ES-I3 (cell line): ENCODE measurements around the gene NEDD8.

Source experiments
- H3K36me3 ChIP-seq: 2 replicates; pipeline ENCODE4 v1.6.1; 2013; ENCODE audit warnings: mild to moderate bottlenecking, low read length, control low read depth, moderate library complexity; ENCODE audit not compliant: insufficient read depth
- H3K4me1 ChIP-seq: 2 replicates; pipeline ENCODE4 v1.6.1; 2013; ENCODE audit warnings: mild to moderate bottlenecking, control low read depth, low read length; ENCODE audit not compliant: insufficient read depth
- H3K9ac ChIP-seq: 2 replicates; pipeline ENCODE4 v1.6.1; 2013; ENCODE audit warnings: low read depth, mild to moderate bottlenecking, low read length, moderate library complexity
- H3K9me3 ChIP-seq: 2 replicates; pipeline ENCODE4 v1.6.1; 2013; ENCODE audit warnings: mild to moderate bottlenecking, low read length, moderate library complexity; ENCODE audit not compliant: control insufficient read depth, insufficient read depth

Gene NEDD8

GRCh38 chr14:24269910-24270536 lies 37.9 kb upstream of the NEDD8 start:
- Histone ChIP-seq H3K9ac (peak overlapping the region; percentile 77; the same call in 1 of the 2 replicates), H3K4me1 (peaks cover 16% of the 10 kb centered on the region), H3K36me3 (no peaks in the 10 kb centered on the region), H3K9me3 (no peaks in the 10 kb centered on the region)

- Histone ChIP-seq H3K9ac (no peak overlapping the region), H3K4me1 (peaks cover 15% of the 10 kb centered on the region)
These were observed 37.2 kb upstream of the NEDD8 start for GRCh38 chr14:24269368-24269767.

GRCh38 chr14:24268225-24268624 lies 36.1 kb upstream of the NEDD8 start:
- Histone ChIP-seq H3K36me3 (no peaks in the 10 kb centered on the region), H3K9ac (no peak overlapping the region), H3K9me3 (no peaks in the 10 kb centered on the region), H3K4me1 (peaks cover 10% of the 10 kb centered on the region; the same call in 1 of the 2 replicates)

More at GRCh38 chr14:24269368-24269767, 37.2 kb upstream of the NEDD8 start:
- no peaks in the 10 kb centered on the region for H3K9me3 ChIP-seq
- no peaks in the 10 kb centered on the region for H3K36me3 ChIP-seq

GRCh38 chr14:24267516-24267915 lies 35.3 kb upstream of the NEDD8 start:
- Histone ChIP-seq H3K36me3 (no peaks in the 10 kb centered on the region), H3K4me1 (peaks cover 11% of the 10 kb centered on the region; the same call in 1 of the 2 replicates), H3K9me3 (no peaks in the 10 kb centered on the region), H3K9ac (no peak overlapping the region)

- Histone ChIP-seq H3K9me3 (no peaks in the 10 kb centered on the region), H3K4me1 (0 out of 2 replicates have a peak, but pooled peaks cover 6% of the 10 kb centered on the region), H3K36me3 (no peaks in the 10 kb centered on the region), H3K9ac (no peak overlapping the region)
These were observed 34.4 kb upstream of the NEDD8 start for GRCh38 chr14:24266344-24267244.

- no peak overlapping the region for H3K9ac ChIP-seq
- H3K4me1 ChIP-seq: 0 out of 2 replicates have a peak, but pooled peaks cover 6% of the 10 kb centered on the region
- no peaks in the 10 kb centered on the region for H3K36me3 ChIP-seq
- H3K9me3 ChIP-seq: no peaks in the 10 kb centered on the region
These were observed 32.1 kb upstream of the NEDD8 start for GRCh38 chr14:24264298-24264697.

- Histone ChIP-seq H3K9ac (no peak overlapping the region), H3K9me3 (no peaks in the 10 kb centered on the region), H3K36me3 (no peaks in the 10 kb centered on the region)
These were observed 31.7 kb upstream of the NEDD8 start for GRCh38 chr14:24263848-24264247.

GRCh38 chr14:24262821-24263733 lies 30.9 kb upstream of the NEDD8 start, which contains the start of gene TGM1:
TGM1 (minus strand) TSS chr14:24263177; CDS start chr14:24262352, 825 bp downstream.
- H3K36me3 ChIP-seq: no peaks in the 10 kb centered on the region
- no peak within 1 kb of the TSS for H3K9ac ChIP-seq

More at GRCh38 chr14:24263848-24264247, 31.7 kb upstream of the NEDD8 start:
- H3K4me1 ChIP-seq: 0 out of 2 replicates have a peak, but pooled peaks cover 6% of the 10 kb centered on the region

GRCh38 chr14:24261969-24262327 lies 29.8 kb upstream of the NEDD8 start:
- no peaks in the 10 kb centered on the region for H3K36me3 ChIP-seq
- H3K4me1 ChIP-seq: 0 out of 2 replicates have a peak, but pooled peaks cover 6% of the 10 kb centered on the region
- no peak overlapping the region for H3K9ac ChIP-seq
- H3K9me3 ChIP-seq: no peaks in the 10 kb centered on the region

More at GRCh38 chr14:24262821-24263733, 30.9 kb upstream of the NEDD8 start, which contains the start of gene TGM1:
- H3K9me3 ChIP-seq: no peaks in the 10 kb centered on the region
- H3K4me1 ChIP-seq: 0 out of 2 replicates have a peak, but pooled peaks cover 6% of the 10 kb centered on the region

GRCh38 chr14:24261256-24261968 lies 29.2 kb upstream of the NEDD8 start:
- no peak overlapping the region for H3K9ac ChIP-seq
- 0 out of 2 replicates have a peak, but pooled peaks cover 6% of the 10 kb centered on the region for H3K4me1 ChIP-seq
- no peaks in the 10 kb centered on the region for H3K36me3 ChIP-seq
- H3K9me3 ChIP-seq: no peaks in the 10 kb centered on the region

GRCh38 chr14:24260780-24261157 lies 28.6 kb upstream of the NEDD8 start:
- Histone ChIP-seq H3K9ac (no peak overlapping the region), H3K4me1 (0 out of 2 replicates have a peak, but pooled peaks cover 6% of the 10 kb centered on the region), H3K36me3 (no peaks in the 10 kb centered on the region), H3K9me3 (no peaks in the 10 kb centered on the region)

- H3K4me1 ChIP-seq: 0 out of 2 replicates have a peak, but pooled peaks cover 6% of the 10 kb centered on the region
- H3K36me3 ChIP-seq: no peaks in the 10 kb centered on the region
- H3K9me3 ChIP-seq: no peaks in the 10 kb centered on the region
- no peak overlapping the region for H3K9ac ChIP-seq
These were observed 28.0 kb upstream of the NEDD8 start for GRCh38 chr14:24260026-24260779.
